NCI-H187 (cell line): ENCODE data around the gene TNNT2.

Experiments
- DNase-seq, 2 experiments: peaks; one replicate each; lab custom pipeline; 2025; lab: John Stamatoyannopoulos, UW

The TNNT2 gene

DNA sequence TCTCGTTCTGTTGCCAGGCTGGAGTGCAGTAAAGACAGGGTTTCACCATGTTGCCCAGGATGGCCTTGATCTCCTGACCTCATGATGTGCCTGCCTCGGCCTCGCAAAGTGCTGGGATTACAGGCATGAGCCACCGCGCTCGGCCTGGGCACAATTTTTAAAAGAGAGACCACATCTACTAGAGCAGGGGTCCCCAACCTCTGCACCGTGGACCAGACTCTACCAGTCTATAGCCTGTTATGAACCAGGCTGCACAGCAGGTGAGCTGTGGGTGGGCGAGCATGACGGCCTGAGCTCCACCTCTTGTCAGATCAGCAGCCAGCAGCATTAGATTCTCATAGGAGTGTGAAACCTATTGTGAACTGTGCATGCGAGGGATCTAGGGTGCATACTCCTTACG, 20.8 kb downstream of the TNNT2 start:
- DNase-seq = no peak

DNA sequence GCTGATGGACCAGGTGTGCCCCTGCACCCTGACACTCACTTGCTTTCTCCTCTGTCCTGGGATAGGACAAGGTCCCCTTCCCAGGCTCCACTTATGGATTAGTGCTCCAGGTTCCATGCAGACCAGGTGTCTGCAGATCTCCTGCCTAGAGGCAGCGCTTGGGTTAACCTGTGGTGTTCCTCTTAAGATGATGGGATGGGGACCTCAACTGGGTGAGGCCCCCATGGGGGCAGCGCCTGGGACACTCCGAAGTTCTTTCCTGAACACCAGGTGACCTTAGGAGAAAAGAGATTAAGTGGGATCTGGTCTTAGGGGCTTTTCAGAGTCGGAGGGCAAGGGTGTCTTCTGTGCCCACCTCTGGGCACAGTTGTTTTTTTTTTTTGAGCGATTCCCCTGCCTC, 21.2 kb downstream of the TNNT2 start:
- no peak for DNase-seq

DNA sequence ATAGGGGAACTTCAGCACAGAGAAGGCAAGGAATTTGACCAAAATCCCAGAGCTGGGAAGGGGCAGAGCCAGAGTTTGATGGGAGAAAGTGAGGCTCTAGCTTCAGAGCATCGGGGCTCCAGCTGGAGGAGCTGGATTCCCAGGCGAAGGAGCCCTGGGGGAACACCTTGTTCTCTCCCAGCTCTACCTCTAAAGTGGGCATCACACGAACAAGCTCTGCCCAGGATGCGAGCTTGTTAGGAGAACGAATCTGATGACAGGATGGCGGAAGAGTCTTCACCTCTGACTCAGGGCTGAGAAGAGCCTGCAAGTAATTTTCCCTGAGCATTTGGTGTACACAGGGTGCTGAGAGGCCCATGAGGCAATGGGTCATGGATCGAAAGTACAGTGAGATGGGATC, 22.0 kb downstream of the TNNT2 start:
- DNase-seq = no peak

DNA sequence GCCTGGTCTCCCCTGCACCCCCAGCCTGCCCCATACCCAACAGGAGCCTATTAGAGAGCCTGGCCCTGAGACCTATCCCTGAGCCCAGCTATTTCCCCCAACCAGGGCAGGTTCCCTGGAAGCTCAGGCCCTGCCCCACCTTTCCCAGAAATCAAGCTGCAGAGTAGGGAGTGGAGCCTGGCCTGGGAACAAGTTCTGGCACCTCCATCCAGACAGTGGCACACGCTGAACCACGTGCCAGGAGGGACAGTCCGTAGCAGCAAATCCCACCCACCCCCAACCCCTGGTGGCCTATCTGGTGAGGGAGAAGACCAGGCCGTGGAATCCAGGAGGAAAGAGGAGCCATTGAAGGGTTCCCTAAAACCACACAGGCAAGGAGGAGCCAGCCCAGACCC, 22.6 kb downstream of the TNNT2 start:
- no peak for DNase-seq

DNA sequence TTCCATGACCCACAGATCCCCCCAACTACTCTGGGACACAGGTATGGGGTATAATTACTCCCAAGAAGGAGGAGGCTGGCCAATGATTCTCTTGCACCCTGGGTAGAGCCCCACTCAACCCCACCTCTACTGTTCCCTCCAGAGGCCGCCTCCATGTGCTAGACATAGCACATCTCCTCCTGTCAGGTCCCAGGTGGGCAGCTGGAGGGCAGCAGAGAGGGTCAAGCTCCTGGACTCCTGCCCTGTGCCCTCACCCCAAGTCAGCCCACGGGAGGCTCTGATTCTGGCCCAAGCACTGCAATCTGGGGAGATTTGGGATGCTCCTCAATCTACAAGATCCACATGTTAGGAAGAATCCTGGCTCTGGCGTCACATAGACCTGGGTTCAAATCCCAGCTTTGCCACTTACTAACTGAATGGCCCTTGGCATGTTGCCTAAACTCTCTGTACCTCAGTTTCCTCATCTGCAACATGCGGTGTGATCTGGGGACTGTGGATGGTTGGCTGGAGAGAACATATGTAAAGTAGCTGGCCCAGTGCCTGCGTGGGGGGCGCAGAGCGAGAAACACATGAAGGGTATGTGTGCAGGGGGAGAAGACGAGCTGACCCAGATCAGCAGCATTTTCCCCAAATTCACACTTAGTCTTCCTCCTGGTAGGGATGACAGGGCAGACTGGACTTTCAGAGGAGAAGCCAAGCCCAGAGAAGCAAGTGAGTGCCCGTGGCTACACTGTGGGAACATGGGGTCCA, 23.2 kb downstream of the TNNT2 start:
- no peak for DNase-seq

DNA sequence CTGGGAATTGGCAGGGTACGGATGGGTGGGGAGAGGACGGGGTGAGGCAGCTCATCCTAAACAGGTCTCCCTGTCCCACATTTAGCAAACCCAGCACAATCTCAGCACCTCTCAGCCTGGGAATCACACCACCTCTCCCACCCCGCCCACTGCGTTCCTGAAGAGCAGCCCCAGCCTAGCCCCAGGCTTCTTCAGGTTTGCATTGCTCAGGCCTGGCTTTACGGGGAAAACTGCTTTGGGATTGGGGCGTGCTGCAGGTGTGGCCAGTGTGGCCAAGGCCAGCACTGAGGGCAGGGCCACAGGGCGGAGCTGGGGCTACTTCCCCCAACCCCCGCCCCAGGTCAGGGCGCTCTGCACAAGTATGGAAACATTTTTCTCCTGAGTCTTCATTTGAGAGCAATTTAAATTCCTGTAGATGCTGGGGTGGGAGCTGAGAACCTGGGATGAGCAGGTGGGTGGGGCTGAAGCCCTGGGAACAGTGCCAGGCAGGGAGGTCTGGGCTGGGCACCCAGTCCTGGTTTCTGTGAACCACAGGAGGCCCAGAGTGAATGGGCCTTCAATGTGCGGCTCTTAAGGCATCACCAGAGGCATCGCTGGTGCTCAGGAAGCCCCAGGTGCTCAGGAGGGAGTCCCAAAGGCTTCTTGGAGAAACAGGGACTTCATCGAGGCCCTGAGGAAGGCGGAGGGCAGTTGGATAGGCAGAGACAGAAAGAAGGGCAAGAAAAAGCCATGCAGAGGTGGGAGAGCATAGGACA, 24.1 kb downstream of the TNNT2 start:
- no peak for DNase-seq

DNA sequence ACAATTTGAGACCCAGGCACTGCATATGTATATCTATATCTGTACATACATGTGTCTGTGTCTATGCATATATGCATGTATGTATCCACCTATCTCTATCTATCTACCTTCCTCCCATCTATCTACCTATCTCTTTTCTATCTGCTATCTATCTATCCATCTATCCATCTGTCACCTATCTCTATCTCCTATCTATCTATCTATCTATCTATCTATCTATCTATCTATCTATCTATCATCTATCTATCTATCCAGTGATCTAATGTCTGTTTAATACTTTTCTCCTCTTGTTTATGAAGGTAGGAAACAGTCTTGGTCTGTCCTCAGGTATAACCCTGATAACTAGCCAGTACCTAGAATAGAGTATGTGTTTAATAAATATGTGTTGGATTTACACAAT, 25.9 kb downstream of the TNNT2 start:
- DNase-seq = no peak

DNA sequence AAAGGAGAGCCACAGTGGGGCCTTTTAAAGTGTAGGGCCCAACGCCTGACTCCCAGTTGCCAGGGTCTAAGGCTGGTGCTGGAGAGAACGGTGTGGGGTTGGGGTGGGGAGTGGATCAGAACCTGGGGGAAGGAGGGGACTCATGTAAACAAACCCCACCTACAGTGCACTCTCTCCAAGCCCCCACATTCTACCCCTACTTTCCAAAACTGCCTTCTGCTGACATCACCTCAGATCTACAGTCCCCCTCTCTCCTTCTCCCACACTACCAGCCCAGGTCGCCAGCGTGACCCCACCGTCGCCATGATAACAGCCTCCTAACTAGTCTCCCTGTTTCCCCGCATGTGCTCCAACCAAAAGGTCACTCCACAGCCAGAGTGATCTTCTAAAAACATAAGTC, 26.6 kb downstream of the TNNT2 start:
- no peak for DNase-seq

DNA sequence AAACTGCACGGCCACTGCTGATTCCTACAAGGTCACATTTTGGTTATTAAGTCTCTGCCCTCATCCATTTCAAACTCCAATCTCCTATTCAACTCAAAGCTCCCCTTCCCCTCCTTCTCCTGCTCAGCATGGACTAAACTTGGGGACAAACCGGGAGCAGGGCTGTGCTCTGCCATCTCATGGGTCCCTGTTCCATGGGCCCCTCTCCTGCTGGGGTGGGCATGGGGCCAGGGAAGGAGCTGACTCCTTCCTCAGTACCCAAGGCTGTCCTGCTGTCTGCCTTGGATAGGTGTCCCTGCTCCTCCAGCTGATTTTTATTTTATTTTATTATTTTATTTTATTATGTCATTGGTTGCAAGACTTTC, 27.1 kb downstream of the TNNT2 start:
- DNase-seq = no peak

DNA sequence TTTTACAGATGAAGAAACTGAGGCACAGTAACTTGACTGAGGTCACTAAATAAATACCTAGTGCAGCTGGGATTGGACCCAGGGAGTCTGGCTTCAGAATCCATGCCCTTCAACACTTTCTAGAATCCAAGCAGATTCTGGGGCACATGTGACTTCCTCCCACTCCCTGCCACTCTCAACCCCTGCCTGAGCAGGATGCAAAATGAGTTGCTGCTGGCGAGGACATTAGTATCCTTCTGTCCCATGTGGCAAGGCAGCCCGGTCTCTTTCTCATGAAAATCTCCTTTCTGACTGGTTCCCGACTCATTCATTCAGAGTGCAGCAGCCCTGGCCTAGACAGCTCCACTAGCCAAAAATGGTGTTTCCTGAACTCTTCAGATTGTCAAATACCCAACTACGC, 28.4 kb downstream of the TNNT2 start:
- no peak for DNase-seq

DNA sequence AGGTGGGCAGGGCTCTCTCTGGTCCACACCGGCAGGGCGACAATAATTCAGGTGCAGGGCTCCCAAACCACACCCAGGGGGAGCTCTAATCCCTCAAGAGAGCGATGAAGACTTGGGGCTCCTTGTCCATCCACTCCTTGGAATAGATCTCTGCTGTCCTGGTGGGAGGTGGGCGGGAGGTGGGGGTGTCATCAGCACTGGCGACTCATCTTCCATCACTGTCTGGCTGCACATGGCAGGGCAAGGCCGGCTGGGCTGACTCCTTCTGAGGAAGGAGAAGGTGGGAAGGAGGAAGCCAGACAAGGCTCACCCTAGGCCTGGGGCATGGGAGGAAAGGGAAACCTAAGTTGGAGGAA, 29.3 kb downstream of the TNNT2 start:
- no peak for DNase-seq

DNA sequence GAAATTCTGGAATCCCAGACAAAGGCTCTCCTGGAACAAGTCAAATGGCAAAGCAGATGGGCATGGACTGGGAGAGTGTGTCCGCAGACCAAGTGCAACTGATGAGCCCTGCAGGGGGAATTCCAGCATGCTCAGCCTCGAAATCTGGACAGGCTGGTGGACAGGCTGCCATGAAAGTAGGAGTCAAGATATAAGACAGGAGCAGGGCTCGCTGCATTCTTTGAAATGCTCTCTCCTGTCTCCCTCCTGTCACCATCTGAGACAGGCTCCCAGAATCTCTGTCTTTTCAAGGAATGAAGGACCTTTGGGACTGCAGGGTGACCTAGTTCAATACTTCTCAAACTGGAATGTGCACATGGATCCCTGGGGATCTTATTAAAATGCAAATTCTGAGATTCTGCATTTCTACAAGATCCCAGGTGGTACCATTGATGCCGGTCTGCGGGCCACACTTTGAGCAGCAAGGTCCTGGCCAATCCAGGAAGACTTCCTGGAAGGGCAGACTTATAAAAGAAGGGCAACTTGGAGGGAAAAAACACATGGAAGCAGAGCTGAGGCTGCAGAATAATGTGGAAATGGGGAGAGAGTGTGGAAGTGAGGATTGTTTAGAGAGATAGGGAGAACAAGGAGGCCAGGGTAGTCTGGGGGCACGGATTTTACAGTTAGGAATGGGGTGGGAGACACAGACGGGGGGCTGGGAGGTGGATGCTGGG, 29.8 kb downstream of the TNNT2 start:
- DNase-seq = no peak

DNA sequence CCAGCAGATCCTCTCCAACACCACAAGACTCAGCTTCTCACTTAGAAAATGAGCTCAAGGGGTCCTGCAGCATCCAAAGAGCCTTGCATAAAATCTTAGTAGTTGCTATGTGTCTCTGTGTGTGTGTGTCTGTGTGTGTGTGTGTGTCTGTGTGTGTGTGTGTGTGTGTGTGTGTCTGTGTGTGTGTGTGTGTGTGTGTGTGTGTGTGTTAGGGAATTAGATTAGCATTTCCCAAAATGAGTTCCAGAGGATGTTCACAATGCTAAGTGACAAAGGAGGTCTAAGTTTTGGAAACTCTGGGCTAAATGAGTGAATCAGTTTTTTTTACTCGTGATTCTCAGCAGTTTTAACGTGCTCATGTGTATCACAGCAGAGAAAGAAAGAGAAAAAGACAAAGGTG, 30.5 kb downstream of the TNNT2 start:
- no peak for DNase-seq

DNA sequence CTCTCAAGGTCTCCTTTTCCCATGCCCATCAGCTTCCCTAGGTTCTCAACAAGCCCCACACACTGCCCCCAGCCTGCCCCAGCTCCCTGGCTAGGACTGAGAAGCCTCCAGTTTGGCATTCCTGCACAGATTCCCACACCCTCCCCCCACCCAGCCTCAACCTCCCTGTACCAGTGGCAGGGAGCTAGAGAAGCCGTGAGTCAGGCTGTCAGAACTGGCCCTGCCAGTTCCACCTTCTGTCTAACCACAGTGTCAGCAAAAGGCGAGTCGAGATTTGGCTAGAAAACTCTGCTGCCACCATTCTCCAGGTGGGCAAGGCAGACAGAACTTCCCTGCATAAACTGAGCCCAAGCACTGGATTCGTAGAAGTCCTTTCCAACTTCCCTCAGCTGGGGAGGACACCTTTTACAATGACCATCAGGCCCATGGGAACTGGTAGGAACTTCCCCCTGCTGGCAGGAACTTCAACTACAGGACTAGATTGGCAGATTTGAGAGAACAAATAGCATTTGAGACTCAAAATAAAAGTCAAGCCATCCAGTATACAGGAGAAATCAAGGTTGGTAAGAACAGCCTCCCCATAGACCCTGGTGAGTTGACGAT, 31.0 kb downstream of the TNNT2 start:
- DNase-seq = no peak

DNA sequence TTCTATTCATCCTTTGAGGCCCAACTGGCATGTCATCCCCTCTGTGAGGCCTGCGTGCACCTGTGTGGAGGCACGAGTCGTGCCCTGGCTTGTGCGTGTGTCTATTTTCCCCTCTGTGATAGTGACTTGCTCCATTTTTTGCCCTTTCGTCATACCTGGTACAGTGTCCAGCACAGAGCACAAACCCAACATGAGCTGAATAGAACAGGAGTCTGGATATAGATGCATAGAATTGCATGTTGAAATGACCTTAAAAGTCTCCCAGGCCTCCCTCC, 32.5 kb downstream of the TNNT2 start:
- DNase-seq = no peak

DNA sequence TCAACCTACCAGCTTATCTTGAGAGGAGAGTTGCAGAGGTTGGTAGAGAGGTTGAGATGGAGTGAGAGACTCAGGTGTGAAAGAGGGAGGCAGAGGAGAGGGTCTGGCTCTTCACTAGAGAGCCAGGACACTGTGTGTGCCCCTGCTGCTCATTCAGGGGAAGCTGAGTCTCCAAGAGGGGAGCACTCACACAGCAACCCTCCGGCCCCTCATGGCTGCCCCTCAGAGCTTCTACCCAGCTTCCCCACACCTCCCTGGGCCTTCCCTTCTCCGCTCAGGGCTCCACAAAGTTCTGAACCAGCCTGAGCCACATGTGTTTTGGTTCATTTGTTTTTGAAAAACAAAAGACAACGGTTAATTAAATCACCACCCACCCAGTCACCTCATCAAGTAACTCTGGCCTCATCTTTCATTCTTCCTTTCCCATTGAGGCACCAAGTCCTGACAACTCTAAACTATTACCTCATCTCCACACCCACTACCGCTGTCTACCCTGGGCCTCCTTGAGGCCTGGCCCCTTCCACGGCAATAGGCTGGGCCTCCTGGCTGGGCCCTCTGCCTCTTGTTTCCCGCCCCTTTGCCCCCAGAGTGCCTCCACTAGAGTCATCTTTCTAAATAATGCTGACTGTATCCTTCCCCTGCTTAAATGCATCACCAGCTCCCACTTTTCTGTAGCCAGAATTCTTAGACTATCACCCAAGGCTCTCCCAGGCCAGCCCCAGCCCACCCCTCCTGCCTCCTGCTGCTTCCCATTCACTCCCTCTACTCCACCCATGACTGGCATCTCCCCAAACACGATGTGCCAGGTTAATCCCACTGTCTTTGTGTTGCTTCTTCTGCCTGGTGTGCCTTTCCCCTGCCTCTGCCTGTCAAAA, 33.0 kb downstream of the TNNT2 start:
- DNase-seq = no peak

DNA sequence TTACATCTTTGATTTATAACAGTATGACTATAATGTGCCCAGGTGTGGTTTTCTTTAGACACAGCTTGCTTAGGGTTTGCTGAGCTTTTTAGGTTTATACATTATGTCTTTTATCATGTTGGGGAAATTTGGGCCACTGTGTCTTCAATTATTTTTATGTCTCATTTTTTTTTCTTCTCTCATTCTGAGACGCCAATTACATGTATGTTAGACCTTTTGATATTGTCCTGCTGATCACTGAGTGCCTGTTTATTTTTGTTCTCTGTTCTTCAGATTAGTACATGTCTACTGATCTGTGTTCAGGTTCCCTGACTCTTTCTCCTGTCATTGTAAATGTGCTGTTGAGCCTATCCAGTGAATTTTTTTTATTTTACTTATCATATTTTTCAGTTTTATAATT, 36.1 kb downstream of the TNNT2 start:
- no peak for DNase-seq

DNA sequence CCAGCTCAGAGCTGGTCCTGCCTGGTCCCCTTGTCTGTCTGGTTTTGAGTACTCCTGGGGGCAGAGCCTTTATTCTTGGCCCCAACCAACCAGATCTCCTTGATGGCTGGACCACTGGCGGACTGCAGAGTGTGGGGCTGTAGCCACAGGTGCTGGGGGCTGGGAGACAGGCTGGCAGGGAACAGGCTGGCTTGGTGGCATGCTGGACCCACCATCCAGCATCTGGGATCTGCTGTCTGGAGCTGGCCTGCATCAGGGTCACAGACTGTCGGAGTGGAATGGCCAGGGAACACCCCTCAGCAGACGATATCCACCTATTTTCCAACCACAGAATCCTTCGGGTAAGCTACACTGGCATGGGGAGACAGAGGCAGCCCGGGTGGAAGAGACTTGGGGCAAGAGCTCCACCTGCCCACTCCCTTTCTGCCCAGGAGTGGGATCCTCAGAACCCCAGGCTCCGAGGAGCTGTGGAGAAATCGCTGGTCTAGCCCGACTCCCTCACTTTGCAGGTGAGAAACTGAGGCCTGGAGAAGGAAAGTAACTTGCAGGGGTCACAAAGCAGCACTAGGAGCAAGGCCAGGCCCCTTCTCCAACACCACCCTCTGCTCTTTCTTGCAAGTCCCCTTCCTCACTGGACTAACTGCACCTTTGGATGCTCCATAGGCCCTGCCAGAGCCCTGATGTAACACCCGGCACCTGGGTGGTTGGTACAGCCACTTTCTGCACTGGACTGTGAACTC, 40.6 kb downstream of the TNNT2 start:
- DNase-seq = no peak

DNA sequence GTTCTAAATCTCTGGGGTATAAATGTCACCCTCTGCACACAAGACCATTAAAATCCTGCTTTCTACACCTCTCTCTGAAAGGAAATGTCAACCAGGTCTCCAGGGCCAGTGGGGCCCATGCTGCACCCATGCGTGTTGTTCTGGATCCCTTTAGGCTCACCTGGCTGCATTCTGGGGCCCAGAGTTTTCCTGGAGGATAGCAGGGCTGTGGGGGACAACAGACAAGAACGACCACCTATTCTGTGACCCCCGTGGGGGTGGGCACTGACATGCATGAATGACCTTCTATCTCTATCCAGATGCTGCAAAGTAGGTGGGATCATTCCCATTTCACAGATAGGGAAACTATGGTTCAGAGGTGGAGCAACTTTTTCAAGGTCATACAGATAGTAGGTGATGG, 41.6 kb downstream of the TNNT2 start:
- DNase-seq = no peak

DNA sequence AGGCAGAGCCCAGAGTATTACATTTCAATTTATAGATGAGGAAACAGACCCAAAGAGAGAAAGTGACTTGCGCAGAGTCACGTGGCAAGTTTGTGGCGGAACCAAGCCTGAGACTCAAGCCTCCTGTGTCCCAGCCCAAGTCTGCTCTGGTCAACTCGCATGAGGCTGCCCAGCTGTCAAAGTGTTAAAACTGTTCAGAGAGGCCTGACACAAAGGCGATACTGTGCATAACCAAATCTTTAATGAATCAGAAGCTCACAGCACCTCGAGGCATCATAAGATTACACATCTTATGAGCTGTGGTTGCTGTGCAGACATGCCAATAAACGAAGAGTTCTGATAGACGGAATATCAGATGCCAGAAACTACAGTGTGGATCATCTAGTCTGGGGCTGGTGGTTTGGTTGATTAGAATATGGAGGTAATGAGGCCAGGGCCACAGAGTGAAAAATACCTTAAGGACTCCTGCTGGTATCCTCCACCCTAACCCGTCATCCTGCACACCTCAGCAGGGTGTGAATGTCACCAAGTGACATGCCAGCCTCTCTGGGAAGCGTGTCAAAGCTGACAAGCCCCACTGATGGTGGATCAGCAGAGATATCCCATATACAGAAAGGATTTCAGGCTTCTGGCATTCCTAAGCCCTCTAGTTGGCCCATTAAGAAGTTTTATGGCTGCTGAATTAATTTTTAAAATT, 42.2 kb downstream of the TNNT2 start:
- no peak for DNase-seq
